ENCODE measurements around the gene MPDZ. TPM values are rescaled to one million over a fixed set of nuclear protein-coding genes. Genes with fewer than 3 reads are reported as not detected.

MPDZ gene
- total RNA-seq, 1 donor from 2014 or later, result 38.8 TPM

- intact Hi-C loops (cut with DNase I), result no loop called here
Observed at GRCh38 chr9:13166996-13167395, 112.5 kb downstream of the MPDZ start.

GRCh38 chr9:13165956-13166355, 113.5 kb downstream of the MPDZ start:
- intact Hi-C loops (cut with DNase I), result no loop called here
- H3K9me3 ChIP-seq, result no peaks in the 10 kb centered on the region
- H3K27me3 ChIP-seq, result no peaks in the 10 kb centered on the region
- H3K27ac ChIP-seq, result no peak overlapping the region
- H3K4me1 ChIP-seq, result no peaks in the 10 kb centered on the region
- no peak for TF ChIP-seq CTCF (IDR thresholded peaks at IDR 0.05)
- TF ChIP-seq POLR2A (IDR thresholded peaks at IDR 0.05), result no peak
- TF ChIP-seq POLR2AphosphoS5 (IDR thresholded peaks at IDR 0.05; ENCODE audit: insufficient read depth in 1 of 2, low read depth in 1 of 2), result no peak
- H3K4me3 ChIP-seq, result no peak overlapping the region
- DNase-seq (ENCODE audit: extremely low spot score in 2 of 2), result no peak
- peaks cover 0 to 6% of the 10 kb centered on the region in 2 donors for H3K36me3 ChIP-seq

More at GRCh38 chr9:13166996-13167395, 112.5 kb downstream of the MPDZ start:
- Histone ChIP-seq H3K4me3 (no peak overlapping the region), H3K36me3 (peaks cover 0 to 6% of the 10 kb centered on the region in 2 donors), H3K4me1 (no peaks in the 10 kb centered on the region), H3K27me3 (no peaks in the 10 kb centered on the region), H3K9me3 (no peaks in the 10 kb centered on the region), H3K27ac (no peak overlapping the region)
- no peak for DNase-seq (ENCODE audit: extremely low spot score in 2 of 2)
- no peak for TF ChIP-seq POLR2A (IDR thresholded peaks at IDR 0.05)
- TF ChIP-seq CTCF (IDR thresholded peaks at IDR 0.05), result no peak
- no peak for TF ChIP-seq POLR2AphosphoS5 (IDR thresholded peaks at IDR 0.05; ENCODE audit: insufficient read depth in 1 of 2, low read depth in 1 of 2)

GRCh38 chr9:13165236-13165945, 114.1 kb downstream of the MPDZ start:
- Histone ChIP-seq H3K4me3 (no peak overlapping the region), H3K27me3 (no peaks in the 10 kb centered on the region), H3K36me3 (peaks cover 0 to 6% of the 10 kb centered on the region in 2 donors), H3K9me3 (no peaks in the 10 kb centered on the region), H3K4me1 (no peaks in the 10 kb centered on the region), H3K27ac (no peak overlapping the region)
- DNase-seq (ENCODE audit: extremely low spot score in 2 of 2), result no peak
- TF ChIP-seq POLR2AphosphoS5 (IDR thresholded peaks at IDR 0.05; ENCODE audit: insufficient read depth in 1 of 2, low read depth in 1 of 2) (no peak), POLR2A (IDR thresholded peaks at IDR 0.05) (no peak)
- intact Hi-C loops (cut with DNase I), result no loop called here

- peaks cover 0 to 6% of the 10 kb centered on the region in 2 donors for H3K36me3 ChIP-seq
- intact Hi-C loops (cut with DNase I), result no loop called here
- TF ChIP-seq CTCF (IDR thresholded peaks at IDR 0.05) (no peak), POLR2A (IDR thresholded peaks at IDR 0.05) (no peak), POLR2AphosphoS5 (IDR thresholded peaks at IDR 0.05; ENCODE audit: insufficient read depth in 1 of 2, low read depth in 1 of 2) (no peak)
Observed at GRCh38 chr9:13163946-13164345, 115.5 kb downstream of the MPDZ start.

GRCh38 chr9:13163287-13163686, 116.2 kb downstream of the MPDZ start:
- H3K4me3 ChIP-seq, result no peak overlapping the region
- H3K9me3 ChIP-seq, result no peaks in the 10 kb centered on the region
- no peaks in the 10 kb centered on the region for H3K4me1 ChIP-seq
- TF ChIP-seq POLR2AphosphoS5 (IDR thresholded peaks at IDR 0.05; ENCODE audit: insufficient read depth in 1 of 2, low read depth in 1 of 2) (no peak), POLR2A (IDR thresholded peaks at IDR 0.05) (no peak), CTCF (IDR thresholded peaks at IDR 0.05) (no peak)
- no peak overlapping the region for H3K27ac ChIP-seq
- H3K27me3 ChIP-seq, result no peaks in the 10 kb centered on the region
- peaks cover 0 to 6% of the 10 kb centered on the region in 2 donors for H3K36me3 ChIP-seq
- no peak for DNase-seq (ENCODE audit: extremely low spot score in 2 of 2)
- intact Hi-C loops (cut with DNase I), result no loop called here

More at GRCh38 chr9:13163946-13164345, 115.5 kb downstream of the MPDZ start:
- Histone ChIP-seq H3K4me1 (no peaks in the 10 kb centered on the region), H3K4me3 (no peak overlapping the region), H3K27me3 (no peaks in the 10 kb centered on the region), H3K27ac (no peak overlapping the region), H3K9me3 (no peaks in the 10 kb centered on the region)
- no peak for DNase-seq (ENCODE audit: extremely low spot score in 2 of 2)
